NT2/D1 (cell line): ENCODE results near the gene MTNR1B.

Experiments
- SUZ12 ChIP-seq: IDR thresholded peaks from 2 replicates; pipeline ENCODE4 v1.6.1; 2011; ENCODE audit not compliant: insufficient read length, insufficient read depth; ENCODE audit errors: extremely low read depth
- YY1 ChIP-seq: IDR thresholded peaks from 2 replicates; pipeline ENCODE4 v1.6.1; 2011; ENCODE audit not compliant: insufficient read length, insufficient read depth
- ZNF274 ChIP-seq: IDR thresholded peaks from 2 replicates; pipeline ENCODE4 v1.6.1; 2011; ENCODE audit warnings: mild to moderate bottlenecking, low read depth, low read length

DNA sequence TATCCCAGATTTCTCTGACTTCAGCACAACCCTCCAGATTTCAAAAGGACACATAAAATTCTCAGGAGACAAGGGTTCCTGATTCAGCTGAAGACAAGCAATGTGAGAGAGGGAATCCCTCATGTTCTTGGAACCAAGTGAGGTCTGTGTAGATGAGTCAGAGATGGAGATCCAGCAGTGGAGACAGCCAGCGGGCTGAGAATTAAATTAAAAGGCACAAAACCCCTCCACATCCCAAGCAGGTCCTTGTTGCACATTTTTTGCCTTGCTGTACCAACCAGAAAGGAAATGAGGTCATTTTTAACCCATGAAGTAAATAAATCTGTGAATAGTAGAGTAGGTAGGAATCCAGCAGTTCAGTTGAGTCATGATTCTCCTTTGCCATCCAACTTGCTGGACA, 9.7 kb downstream of the MTNR1B start:
- TF ChIP-seq ZNF274 (no peak), YY1 (no peak), SUZ12 (no peak)
